Measurements from ENCODE around the gene LCLAT1. TPM values are rescaled to one million over a fixed set of nuclear protein-coding genes. Genes with fewer than 3 reads are reported as not detected.
A peak's percentile ranks its signal among the peaks of the same experiment; 100 is the strongest.

The LCLAT1 gene
- total RNA-seq, 1 donor from 2014 or later, result 26.7 TPM

- no peak overlapping the region for H3K4me3 ChIP-seq (ENCODE audit: low read depth, low read length)
- H3K27me3 ChIP-seq (ENCODE audit: control insufficient read depth, insufficient read depth, low read length), result no peaks in the 10 kb centered on the region
- no peaks in the 10 kb centered on the region for H3K36me3 ChIP-seq (ENCODE audit: control insufficient read depth, insufficient read depth, low read length)
- DNase-seq (ENCODE audit: low read depth), result no peak
- TF ChIP-seq, protein P1, sequence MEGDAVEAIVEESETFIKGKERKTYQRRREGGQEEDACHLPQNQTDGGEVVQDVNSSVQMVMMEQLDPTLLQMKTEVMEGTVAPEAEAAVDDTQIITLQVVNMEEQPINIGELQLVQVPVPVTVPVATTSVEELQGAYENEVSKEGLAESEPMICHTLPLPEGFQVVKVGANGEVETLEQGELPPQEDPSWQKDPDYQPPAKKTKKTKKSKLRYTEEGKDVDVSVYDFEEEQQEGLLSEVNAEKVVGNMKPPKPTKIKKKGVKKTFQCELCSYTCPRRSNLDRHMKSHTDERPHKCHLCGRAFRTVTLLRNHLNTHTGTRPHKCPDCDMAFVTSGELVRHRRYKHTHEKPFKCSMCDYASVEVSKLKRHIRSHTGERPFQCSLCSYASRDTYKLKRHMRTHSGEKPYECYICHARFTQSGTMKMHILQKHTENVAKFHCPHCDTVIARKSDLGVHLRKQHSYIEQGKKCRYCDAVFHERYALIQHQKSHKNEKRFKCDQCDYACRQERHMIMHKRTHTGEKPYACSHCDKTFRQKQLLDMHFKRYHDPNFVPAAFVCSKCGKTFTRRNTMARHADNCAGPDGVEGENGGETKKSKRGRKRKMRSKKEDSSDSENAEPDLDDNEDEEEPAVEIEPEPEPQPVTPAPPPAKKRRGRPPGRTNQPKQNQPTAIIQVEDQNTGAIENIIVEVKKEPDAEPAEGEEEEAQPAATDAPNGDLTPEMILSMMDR (IDR thresholded peaks at IDR 0.05; ENCODE audit: insufficient read depth, low read length, poor library complexity, severe bottlenecking), result no peak
These were observed 29.6 kb downstream of the LCLAT1 start for GRCh38 chr2:30476636-30477035.

GRCh38 chr2:30480703-30481322 is 33.8 kb downstream of the LCLAT1 start:
- Histone ChIP-seq H3K27me3 (ENCODE audit: control insufficient read depth, insufficient read depth, low read length) (no peaks in the 10 kb centered on the region), H3K36me3 (ENCODE audit: control insufficient read depth, insufficient read depth, low read length) (no peaks in the 10 kb centered on the region), H3K4me3 (ENCODE audit: low read depth, low read length) (no peak overlapping the region)
- DNase-seq (ENCODE audit: low read depth), result no peak
- TF ChIP-seq, protein P1 (IDR thresholded peaks at IDR 0.05; ENCODE audit: insufficient read depth, low read length, poor library complexity, severe bottlenecking), result no peak

DNA sequence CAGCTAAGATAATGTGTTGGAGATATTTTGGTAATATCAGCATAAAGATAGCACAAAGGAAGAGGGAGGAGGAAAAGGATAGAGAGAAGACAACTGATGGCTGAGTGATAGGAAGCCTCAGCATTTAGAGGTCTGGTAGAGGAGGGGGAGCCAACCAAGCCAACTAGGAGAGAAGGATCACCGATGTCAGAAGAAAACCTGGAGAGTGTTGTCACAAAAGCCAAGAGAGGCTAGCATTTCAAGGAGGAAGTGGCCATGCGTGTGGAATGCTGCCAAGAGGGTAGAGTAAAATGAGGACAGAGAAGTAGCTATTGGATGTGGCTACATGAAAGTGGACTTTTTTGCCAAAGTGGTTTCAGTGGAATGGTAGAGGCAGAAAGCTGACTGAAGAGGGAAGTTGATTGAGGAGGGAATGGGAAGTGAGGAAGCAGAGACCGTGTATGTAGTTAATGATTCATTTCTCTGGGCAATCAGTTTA is 34.3 kb downstream of the LCLAT1 start:
- TF ChIP-seq, protein P1 (IDR thresholded peaks at IDR 0.05; ENCODE audit: insufficient read depth, low read length, poor library complexity, severe bottlenecking), result no peak
- H3K27me3 ChIP-seq (ENCODE audit: control insufficient read depth, insufficient read depth, low read length), result no peaks in the 10 kb centered on the region
- DNase-seq (ENCODE audit: low read depth), result no peak
- H3K36me3 ChIP-seq (ENCODE audit: control insufficient read depth, insufficient read depth, low read length), result no peaks in the 10 kb centered on the region
- H3K4me3 ChIP-seq (ENCODE audit: low read depth, low read length), result no peak overlapping the region

GRCh38 chr2:30482011-30482410 is 35.0 kb downstream of the LCLAT1 start:
- no peak for DNase-seq (ENCODE audit: low read depth)
- Histone ChIP-seq H3K27me3 (ENCODE audit: control insufficient read depth, insufficient read depth, low read length) (no peaks in the 10 kb centered on the region), H3K4me3 (ENCODE audit: low read depth, low read length) (no peak overlapping the region), H3K36me3 (ENCODE audit: control insufficient read depth, insufficient read depth, low read length) (no peaks in the 10 kb centered on the region)
- TF ChIP-seq, protein P1 (IDR thresholded peaks at IDR 0.05; ENCODE audit: insufficient read depth, low read length, poor library complexity, severe bottlenecking), result no peak

GRCh38 chr2:30484145-30484544 is 37.1 kb downstream of the LCLAT1 start:
- H3K36me3 ChIP-seq (ENCODE audit: control insufficient read depth, insufficient read depth, low read length), result no peaks in the 10 kb centered on the region
- DNase-seq (ENCODE audit: low read depth), result no peak
- TF ChIP-seq, protein P1 (IDR thresholded peaks at IDR 0.05; ENCODE audit: insufficient read depth, low read length, poor library complexity, severe bottlenecking), result no peak
- H3K27me3 ChIP-seq (ENCODE audit: control insufficient read depth, insufficient read depth, low read length), result no peaks in the 10 kb centered on the region
- H3K4me3 ChIP-seq (ENCODE audit: low read depth, low read length), result no peak overlapping the region

DNA sequence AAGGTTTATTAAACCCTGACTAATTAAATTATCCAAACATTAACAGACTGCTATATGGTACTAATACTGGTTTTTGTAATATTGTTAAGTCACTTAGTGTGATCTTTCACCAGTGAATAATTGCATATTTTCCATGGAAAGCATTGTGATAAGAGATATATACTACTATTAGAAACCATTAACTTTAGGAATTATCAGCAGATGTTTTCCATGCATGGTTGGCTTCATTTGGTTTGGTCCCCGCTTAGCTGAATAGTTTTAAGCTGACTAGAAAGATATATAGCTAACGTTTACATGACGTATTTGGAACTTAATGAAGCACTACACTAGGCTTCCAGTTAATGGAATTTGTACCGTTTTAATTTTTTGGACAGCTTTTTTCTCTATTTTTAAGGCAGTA is 37.9 kb downstream of the LCLAT1 start:
- DNase-seq (ENCODE audit: low read depth), result peak; percentile 29
- H3K27me3 ChIP-seq (ENCODE audit: control insufficient read depth, insufficient read depth, low read length), result no peaks in the 10 kb centered on the region
- no peak overlapping the region for H3K4me3 ChIP-seq (ENCODE audit: low read depth, low read length)
- no peaks in the 10 kb centered on the region for H3K36me3 ChIP-seq (ENCODE audit: control insufficient read depth, insufficient read depth, low read length)
- TF ChIP-seq, protein P1 (IDR thresholded peaks at IDR 0.05; ENCODE audit: insufficient read depth, low read length, poor library complexity, severe bottlenecking), result no peak
